Activated CD4-positive, alpha-beta T cell treated with anti-CD3 and anti-CD28 coated beads for 24 hours (primary cell): ENCODE data around the gene TMEM38A.
"Not testable (repeated sequence)": the region's sequence is repeated elsewhere in the genome, so short reads cannot be mapped to it uniquely, and the experiment has no call there.

ENCODE experiments used
- DNase-seq, 2 donors: peaks; one replicate each; pipeline ENCODE4 v3.0.0-alpha.2; 2020; ENCODE audit warnings: low read depth in 2 of 2

TMEM38A gene

DNA sequence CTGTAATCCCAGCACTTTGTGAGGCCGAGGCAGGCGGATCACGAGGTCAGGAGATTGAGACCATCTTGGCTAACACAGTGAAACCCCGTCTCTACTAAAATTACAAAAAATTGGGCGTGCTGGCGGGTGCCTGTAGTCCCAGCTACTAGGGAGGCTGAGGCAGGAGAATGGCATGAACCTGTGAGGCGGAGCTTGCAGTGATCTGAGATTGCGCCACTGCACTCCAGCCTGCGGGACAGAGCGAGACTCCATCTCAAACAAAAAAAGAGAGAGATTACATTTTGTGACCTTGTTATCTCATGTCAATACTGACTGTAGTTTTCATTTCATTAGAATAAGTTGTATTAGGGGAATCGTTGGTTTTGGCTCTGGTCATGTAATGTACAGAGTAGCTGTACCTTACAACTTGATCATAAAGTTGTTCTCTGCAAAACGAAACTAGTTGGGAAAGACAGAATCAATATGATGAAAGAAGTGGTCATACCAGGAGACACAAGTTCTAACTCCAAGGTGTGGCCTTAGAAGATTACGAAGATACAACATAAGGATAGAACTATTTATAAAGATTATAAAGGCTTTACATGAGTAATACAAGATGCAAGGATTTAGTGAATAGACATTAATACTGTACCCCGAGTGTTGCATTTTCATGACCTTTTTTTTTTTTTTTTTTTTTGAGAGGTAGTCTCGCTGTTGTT lies 15.3 kb downstream of the TMEM38A start:
- DNase-seq: no peak

- DNase-seq: no peak
Observed at GRCh38 chr19:16677055-16677454, 16.1 kb downstream of the TMEM38A start.

DNA sequence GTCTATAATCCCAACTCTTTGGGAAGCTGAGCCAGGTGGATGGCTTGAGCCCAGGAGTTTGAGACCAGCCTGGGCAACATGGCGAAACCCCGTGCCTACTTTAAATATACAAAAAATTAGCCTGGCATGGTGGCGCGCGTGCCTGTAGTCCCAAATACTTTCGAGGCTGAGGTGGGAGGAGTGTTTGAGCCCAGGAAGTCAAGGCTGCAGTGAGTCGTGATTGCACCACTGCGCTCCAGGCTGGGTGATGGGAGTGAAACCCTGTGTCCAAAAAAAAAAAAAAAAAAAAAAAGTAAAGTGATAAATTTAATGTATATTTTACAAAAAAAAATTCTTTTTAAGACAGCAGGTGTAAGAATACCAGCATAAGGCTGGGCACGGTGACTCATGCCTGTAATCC lies 17.6 kb downstream of the TMEM38A start:
- DNase-seq: no peak

GRCh38 chr19:16679811-16680210 lies 18.9 kb downstream of the TMEM38A start:
- DNase-seq: no peak

- DNase-seq: no peak
Observed at GRCh38 chr19:16682539-16682938, 21.6 kb downstream of the TMEM38A start.

- no peak for DNase-seq
Observed at GRCh38 chr19:16684216-16684615, 23.3 kb downstream of the TMEM38A start.

DNA sequence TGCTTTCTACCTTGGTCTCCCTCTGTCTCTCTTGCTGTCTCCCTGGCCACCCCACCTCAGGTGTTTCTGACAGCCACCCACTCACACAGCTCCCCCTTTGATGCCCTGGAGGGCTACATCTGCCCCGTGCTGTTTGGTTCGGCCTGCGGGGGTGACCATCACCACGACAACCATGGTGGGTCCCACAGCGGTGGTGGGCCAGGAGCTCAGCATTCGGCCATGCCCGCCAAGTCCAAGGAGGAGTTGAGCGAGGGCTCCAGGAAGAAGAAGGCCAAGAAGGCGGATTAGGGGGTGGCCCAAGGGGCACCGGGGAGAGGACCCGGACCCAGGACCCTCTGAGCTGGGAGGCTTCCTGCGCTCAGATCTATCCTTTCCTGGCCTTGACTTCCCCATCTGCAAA lies 27.1 kb downstream of the TMEM38A start:
- no peak for DNase-seq

GRCh38 chr19:16698914-16699313 lies 38.0 kb downstream of the TMEM38A start:
- no peak for DNase-seq

DNA sequence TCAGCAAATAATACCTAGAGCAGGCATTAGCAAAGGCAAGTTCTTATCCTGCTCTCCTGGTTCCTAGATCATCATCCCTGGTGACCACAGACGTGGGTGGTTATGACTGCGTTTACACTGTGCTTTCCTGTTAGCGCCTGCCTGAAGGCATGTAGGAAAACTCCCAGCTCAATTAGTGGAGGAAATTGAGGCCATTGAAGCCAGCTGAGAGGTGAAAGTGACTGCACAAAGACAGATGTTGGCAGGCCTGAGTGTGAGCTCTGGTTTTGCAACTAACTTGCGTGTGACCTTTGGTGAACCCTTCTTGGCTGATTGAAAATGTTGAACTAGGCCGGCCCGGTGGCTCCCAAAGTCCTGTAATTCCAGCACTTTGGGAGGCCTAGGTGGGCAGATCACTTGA lies 41.2 kb downstream of the TMEM38A start:
- DNase-seq: no peak

- no peak for DNase-seq
Observed at GRCh38 chr19:16703677-16704076, 42.7 kb downstream of the TMEM38A start.

GRCh38 chr19:16710870-16711269 lies 49.9 kb downstream of the TMEM38A start:
- DNase-seq: not testable (repeated sequence)

- DNase-seq: not testable (repeated sequence)
Observed at GRCh38 chr19:16712295-16712694, 51.4 kb downstream of the TMEM38A start.

GRCh38 chr19:16714702-16715287 lies 53.9 kb downstream of the TMEM38A start:
- DNase-seq: peak; percentile 2 to 38

DNA sequence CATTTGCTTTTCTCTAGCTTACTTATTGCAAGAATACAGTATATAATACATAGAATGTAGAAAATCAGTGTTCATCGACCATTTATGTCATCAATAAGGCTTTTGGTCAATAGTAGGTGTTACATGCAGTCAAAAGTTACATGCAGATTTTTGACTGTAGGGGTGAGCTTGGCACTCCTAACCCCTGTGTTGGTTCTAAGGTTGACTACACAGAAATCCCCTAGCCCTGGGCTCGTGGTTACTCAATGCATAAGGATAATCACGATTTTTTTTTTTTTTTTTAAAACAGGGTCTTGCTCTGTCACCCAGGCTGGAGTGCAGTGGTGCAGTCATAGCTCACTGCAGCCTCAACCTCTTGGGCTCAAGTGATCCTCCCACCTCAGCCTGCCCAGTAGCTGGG lies 54.7 kb downstream of the TMEM38A start:
- DNase-seq: no peak

GRCh38 chr19:16721051-16721450 lies 60.1 kb downstream of the TMEM38A start:
- no peak for DNase-seq

- DNase-seq: no peak
Observed at GRCh38 chr19:16722591-16722990, 61.7 kb downstream of the TMEM38A start.

DNA sequence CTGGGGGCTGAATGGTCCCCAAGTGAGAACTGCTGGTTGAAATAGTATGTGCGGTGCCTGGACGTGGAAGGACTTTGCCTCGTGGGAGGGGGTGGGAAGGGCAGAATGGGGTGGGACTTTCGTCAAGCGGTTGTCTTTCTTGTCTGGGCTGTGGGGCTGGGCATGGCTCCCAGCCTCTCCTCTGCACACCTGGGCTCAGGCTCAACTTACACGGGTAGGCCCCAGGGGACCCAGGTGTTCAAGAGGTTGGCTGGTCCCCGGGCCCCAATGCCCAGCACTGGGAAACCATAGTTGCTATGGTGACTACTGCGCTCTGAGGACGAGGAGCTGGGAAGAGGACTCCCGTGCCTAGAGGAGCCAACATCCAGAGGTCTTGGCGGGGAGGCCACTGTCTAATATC lies 66.0 kb downstream of the TMEM38A start:
- no peak for DNase-seq

- DNase-seq: not testable (repeated sequence)
Observed at GRCh38 chr19:16735650-16736266, 74.8 kb downstream of the TMEM38A start.

- DNase-seq: no peak
Observed at GRCh38 chr19:16736709-16737108, 75.8 kb downstream of the TMEM38A start.

- no peak for DNase-seq
Observed at GRCh38 chr19:16737911-16738310, 77.0 kb downstream of the TMEM38A start.

GRCh38 chr19:16739546-16739945 lies 78.6 kb downstream of the TMEM38A start:
- DNase-seq: no peak
